WERI-Rb-1 (cell line): ENCODE data around the gene ISCA2.

Experiments
- DNase-seq: peaks from one replicate; pipeline ENCODE4 v3.0.0-alpha.2; 2020
- H3K27ac ChIP-seq: fragments of 250-450 bp; sonication (Bioruptor Pico); 2 replicates; pipeline ENCODE4 v1.5.1; 2020; ENCODE audit warnings: mild to moderate bottlenecking, moderate library complexity
- H3K27me3 ChIP-seq: fragments of 250-450 bp; sonication (Bioruptor Pico); 2 replicates; pipeline ENCODE4 v1.5.1; 2021; ENCODE audit warnings: mild to moderate bottlenecking, low read depth, moderate library complexity; ENCODE audit not compliant: insufficient read depth, severe bottlenecking
- H3K36me3 ChIP-seq: fragments of 250-450 bp; sonication (Bioruptor Pico); 2 replicates; pipeline ENCODE4 v1.5.1; 2020; ENCODE audit warnings: mild to moderate bottlenecking, moderate library complexity
- H3K4me3 ChIP-seq: 2 replicates; pipeline ENCODE4 v1.5.1; 2011; ENCODE audit warnings: low read depth, mild to moderate bottlenecking, control low read depth, low read length
- H3K9me3 ChIP-seq: fragments of 250-450 bp; sonication (Bioruptor Pico); 2 replicates; pipeline ENCODE4 v1.5.1; 2021; ENCODE audit warnings: mild to moderate bottlenecking, moderate library complexity; ENCODE audit not compliant: severe bottlenecking
- TF ChIP-seq, protein P1 (sequence below): IDR thresholded peaks from 2 replicates; pipeline ENCODE4 v1.5.1; 2011; ENCODE audit warnings: low read depth, mild to moderate bottlenecking, control low read depth, inconsistent platforms, low read length

ISCA2 gene

DNA sequence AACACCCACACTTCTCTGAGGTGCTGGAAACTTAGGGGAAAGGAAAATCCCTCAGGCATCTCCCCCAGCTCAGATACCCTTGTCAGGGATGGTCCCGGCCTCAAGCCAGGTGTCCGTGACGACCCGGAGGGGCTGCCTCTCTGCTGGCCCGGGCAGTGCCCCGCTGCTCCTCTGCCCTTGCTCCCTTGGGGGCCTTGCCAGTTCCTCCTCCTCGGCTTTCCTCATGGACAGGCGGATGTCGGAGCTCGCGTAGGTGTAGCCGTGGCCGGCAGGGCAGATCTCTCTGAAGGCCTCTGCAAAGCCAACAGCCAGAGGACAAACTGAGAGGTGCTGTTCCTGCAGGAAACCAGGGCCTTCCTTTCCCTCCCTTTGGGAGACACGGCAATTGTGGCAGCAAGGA lies 34.8 kb downstream of the ISCA2 start:
- no peak for DNase-seq
- H3K27ac ChIP-seq = no peak overlapping the region
- TF ChIP-seq, protein P1, sequence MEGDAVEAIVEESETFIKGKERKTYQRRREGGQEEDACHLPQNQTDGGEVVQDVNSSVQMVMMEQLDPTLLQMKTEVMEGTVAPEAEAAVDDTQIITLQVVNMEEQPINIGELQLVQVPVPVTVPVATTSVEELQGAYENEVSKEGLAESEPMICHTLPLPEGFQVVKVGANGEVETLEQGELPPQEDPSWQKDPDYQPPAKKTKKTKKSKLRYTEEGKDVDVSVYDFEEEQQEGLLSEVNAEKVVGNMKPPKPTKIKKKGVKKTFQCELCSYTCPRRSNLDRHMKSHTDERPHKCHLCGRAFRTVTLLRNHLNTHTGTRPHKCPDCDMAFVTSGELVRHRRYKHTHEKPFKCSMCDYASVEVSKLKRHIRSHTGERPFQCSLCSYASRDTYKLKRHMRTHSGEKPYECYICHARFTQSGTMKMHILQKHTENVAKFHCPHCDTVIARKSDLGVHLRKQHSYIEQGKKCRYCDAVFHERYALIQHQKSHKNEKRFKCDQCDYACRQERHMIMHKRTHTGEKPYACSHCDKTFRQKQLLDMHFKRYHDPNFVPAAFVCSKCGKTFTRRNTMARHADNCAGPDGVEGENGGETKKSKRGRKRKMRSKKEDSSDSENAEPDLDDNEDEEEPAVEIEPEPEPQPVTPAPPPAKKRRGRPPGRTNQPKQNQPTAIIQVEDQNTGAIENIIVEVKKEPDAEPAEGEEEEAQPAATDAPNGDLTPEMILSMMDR = no peak

DNA sequence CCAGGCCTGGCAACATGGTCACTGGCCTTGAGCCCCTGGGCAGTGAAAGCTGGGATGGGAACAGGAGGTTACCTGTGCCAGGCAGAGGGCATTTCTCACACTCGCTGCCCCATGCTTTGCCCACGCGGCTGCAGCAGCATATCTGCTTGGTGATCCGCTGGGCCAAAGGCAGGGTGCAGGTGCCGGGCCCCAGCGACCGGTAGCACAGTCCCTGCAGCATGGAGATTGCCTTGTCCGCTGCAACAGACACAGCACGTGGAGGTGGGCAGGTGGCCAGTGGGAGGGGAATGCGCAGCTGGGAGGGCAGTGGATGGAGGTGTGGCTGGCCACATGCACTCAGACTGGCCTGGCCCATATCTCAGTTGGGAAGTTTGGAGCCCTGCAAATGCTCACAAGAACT lies 35.3 kb downstream of the ISCA2 start:
- TF ChIP-seq, protein P1 = no peak
- no peak for DNase-seq
- no peak overlapping the region for H3K27ac ChIP-seq
- no peaks in the 10 kb centered on the region for H3K9me3 ChIP-seq
- no peaks in the 10 kb centered on the region for H3K27me3 ChIP-seq
- no peaks in the 10 kb centered on the region for H3K36me3 ChIP-seq
- H3K4me3 ChIP-seq = no peak overlapping the region

More for the DNA sequence above, 34.8 kb downstream of the ISCA2 start:
- no peak overlapping the region for H3K4me3 ChIP-seq
- H3K9me3 ChIP-seq = no peaks in the 10 kb centered on the region
- no peaks in the 10 kb centered on the region for H3K27me3 ChIP-seq
- no peaks in the 10 kb centered on the region for H3K36me3 ChIP-seq

DNA sequence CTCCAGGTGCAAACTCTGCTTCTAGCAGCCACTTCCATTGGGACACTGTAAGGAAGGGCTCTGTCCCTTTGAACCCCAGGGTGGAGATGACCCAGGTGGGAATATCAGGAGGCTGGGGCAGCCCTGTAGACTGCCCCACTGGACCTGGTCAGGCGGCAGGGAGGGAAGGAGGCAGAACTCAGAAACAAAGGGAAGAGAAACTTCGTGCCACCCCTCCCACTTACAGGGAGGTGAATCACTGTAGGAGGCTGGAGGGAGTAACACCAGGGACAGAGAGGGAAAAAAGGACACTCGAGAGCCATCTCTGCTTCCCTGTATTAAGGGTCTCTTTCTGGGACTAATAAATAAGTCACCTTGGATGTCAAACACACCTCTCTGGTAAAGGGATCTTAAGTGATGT lies 37.4 kb downstream of the ISCA2 start:
- Histone ChIP-seq H3K4me3 (no peak overlapping the region), H3K27ac (no peak overlapping the region), H3K27me3 (no peaks in the 10 kb centered on the region), H3K9me3 (no peaks in the 10 kb centered on the region), H3K36me3 (no peaks in the 10 kb centered on the region)
- TF ChIP-seq, protein P1 = no peak
- DNase-seq = no peak

DNA sequence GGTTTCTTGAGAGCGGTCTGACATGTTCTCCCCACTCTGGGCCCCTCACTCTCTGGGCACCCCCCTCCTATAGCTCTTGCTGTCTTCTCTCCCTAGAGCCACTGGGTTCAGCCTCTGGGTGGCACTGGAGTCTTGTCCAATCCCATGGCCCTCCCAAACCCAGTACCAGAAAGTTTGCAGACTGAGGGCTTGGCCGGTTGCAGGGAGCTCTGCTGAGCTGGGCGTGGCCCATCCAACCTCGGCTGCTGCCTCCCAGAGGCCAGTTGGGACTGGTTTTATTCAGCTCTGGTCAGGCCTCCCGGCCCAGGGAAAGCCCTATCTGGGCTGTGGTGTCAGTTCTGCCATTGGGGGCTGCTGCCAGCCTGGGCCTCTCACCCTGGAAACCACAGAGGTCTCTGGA lies 37.9 kb downstream of the ISCA2 start:
- no peak overlapping the region for H3K27ac ChIP-seq
- no peak overlapping the region for H3K4me3 ChIP-seq
- no peaks in the 10 kb centered on the region for H3K36me3 ChIP-seq
- TF ChIP-seq, protein P1 = peak; percentile 43
- peak; percentile 65 for DNase-seq
- H3K27me3 ChIP-seq = no peaks in the 10 kb centered on the region
- H3K9me3 ChIP-seq = no peaks in the 10 kb centered on the region

DNA sequence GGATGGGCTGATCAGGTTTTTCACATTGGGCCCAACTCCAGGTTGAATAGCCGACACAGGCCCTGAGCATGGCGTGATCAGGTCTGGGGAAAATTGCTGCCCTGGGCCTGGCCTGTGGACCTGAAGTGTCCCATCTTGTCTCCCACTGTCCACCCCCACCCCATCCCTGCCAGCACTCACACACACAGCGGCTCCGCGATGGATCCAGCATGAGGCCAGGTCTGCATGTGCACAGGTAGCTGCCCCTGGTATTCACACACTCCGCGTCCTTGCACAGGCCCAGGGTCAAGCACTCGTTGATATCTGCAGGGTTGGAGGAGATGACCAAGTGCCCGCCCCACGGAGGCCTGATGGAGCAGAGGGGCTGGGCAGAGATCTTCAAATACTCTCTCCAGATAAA lies 38.7 kb downstream of the ISCA2 start:
- no peaks in the 10 kb centered on the region for H3K9me3 ChIP-seq
- no peaks in the 10 kb centered on the region for H3K27me3 ChIP-seq
- DNase-seq = no peak
- H3K4me3 ChIP-seq = no peak overlapping the region
- TF ChIP-seq, protein P1 = no peak
- H3K36me3 ChIP-seq = no peaks in the 10 kb centered on the region
- H3K27ac ChIP-seq = no peak overlapping the region

DNA sequence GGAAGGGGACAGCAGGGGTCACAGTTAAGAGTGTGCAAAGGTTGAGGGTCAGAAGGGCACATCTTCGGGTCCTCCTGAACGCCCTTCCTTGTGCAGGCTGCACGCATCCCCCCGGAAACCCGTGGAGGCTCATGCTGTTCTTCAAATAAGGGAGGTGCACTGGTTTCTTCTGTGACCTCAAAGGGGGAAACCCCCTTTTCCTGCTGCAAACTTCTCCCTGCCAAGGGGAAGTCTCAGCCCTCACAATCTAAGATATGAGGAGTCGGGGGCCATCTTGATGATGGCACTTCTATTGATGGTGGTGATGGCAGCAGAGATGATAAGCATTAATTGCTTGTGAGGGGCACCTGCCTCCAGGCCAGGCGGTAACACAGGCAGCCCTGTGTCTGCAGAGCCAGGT lies 40.0 kb downstream of the ISCA2 start:
- H3K4me3 ChIP-seq = no peak overlapping the region
- no peaks in the 10 kb centered on the region for H3K36me3 ChIP-seq
- no peaks in the 10 kb centered on the region for H3K9me3 ChIP-seq
- no peaks in the 10 kb centered on the region for H3K27me3 ChIP-seq
- no peak overlapping the region for H3K27ac ChIP-seq
- DNase-seq = no peak
- TF ChIP-seq, protein P1 = no peak
